ENCODE data around the gene ZNF256. TPM values are rescaled to one million over a fixed set of nuclear protein-coding genes. Genes with fewer than 3 reads are reported as not detected.

Gene ZNF256
- polyA plus RNA-seq, 1 donor (not counting 4 experiments of a cell fraction or from before 2014, with no cell fraction given): 5.3 TPM

DNA sequence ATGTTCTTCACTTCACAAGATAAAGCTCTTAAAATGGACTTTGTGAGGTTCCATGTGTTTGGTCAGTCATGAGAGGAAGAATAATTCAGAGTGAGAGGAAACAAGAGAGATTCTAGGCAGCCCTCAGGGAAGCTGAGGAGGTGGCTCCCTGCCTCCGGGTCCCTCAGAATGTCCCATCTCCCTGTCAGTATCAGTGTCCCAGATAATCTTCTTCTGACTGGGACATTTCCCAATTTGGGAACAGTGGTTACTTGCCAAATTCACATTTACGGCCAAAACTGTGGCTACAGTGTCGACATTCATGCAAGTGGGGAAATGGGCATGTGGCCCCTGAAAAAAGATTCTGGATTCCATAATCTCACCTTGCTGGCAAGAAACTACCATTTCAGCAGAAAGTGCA, 40.1 kb downstream of the ZNF256 start:
- TF ChIP-seq EZH2 (IDR thresholded peaks at IDR 0.05; ENCODE audit: low read length): no peak
- TF ChIP-seq, protein P1, sequence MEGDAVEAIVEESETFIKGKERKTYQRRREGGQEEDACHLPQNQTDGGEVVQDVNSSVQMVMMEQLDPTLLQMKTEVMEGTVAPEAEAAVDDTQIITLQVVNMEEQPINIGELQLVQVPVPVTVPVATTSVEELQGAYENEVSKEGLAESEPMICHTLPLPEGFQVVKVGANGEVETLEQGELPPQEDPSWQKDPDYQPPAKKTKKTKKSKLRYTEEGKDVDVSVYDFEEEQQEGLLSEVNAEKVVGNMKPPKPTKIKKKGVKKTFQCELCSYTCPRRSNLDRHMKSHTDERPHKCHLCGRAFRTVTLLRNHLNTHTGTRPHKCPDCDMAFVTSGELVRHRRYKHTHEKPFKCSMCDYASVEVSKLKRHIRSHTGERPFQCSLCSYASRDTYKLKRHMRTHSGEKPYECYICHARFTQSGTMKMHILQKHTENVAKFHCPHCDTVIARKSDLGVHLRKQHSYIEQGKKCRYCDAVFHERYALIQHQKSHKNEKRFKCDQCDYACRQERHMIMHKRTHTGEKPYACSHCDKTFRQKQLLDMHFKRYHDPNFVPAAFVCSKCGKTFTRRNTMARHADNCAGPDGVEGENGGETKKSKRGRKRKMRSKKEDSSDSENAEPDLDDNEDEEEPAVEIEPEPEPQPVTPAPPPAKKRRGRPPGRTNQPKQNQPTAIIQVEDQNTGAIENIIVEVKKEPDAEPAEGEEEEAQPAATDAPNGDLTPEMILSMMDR (optimal IDR thresholded peaks at IDR 0.05 in 1 of 3, IDR thresholded peaks at IDR 0.05 in 1 of 3, conservative IDR thresholded peaks at IDR 0.05 in 1 of 3; ENCODE audit: extremely low read depth in 1 of 3, insufficient read depth in 2 of 3, low read length in 3 of 3): no peak
- Histone ChIP-seq H3K9ac (ENCODE audit: control insufficient read depth, extremely low read depth, insufficient read depth, low read length) (no peak overlapping the region), H3K4me3 (ENCODE audit: control insufficient read depth in 2 of 3, extremely low read depth in 1 of 3, insufficient read depth in 2 of 3, low read depth in 1 of 3, low read length in 3 of 3) (no peak overlapping the region), H3K36me3 (ENCODE audit: control insufficient read depth in 2 of 2, extremely low read depth in 1 of 2, insufficient read depth in 2 of 2, low read length in 2 of 2) (peaks cover 0 to 6% of the 10 kb centered on the region in 2 experiments), H3K9me3 (ENCODE audit: control insufficient read depth, low read depth, low read length) (no peaks in the 10 kb centered on the region), H3K4me1 (ENCODE audit: control insufficient read depth, extremely low read depth, insufficient read depth, low read length) (no peaks in the 10 kb centered on the region), H3K9me1 (ENCODE audit: control insufficient read depth, extremely low read depth, insufficient read depth, low read length) (no peaks in the 10 kb centered on the region), H3K27ac (ENCODE audit: control insufficient read depth, insufficient read depth, low read length) (no peak overlapping the region), H2AFZ (ENCODE audit: control insufficient read depth, low read length) (no peak overlapping the region), H4K20me1 (ENCODE audit: control insufficient read depth, extremely low read depth, insufficient read depth, low read length) (no peaks in the 10 kb centered on the region), H3K79me2 (ENCODE audit: control insufficient read depth, insufficient read depth, low read length) (peaks cover 4% of the 10 kb centered on the region), H3K27me3 (ENCODE audit: control insufficient read depth, extremely low read depth, insufficient read depth, low read length) (no peaks in the 10 kb centered on the region), H3K4me2 (ENCODE audit: control insufficient read depth, extremely low read depth, insufficient read depth, low read depth, low read length) (no peak overlapping the region)
- dilution Hi-C loops (cut with MboI; ENCODE audit: extremely low pct_ligation_motif_present, low sequenced_read_pairs): no loop called here
- DNase-seq (ENCODE audit: low read depth, low spot score) (no peak), FAIRE-seq (no peak)

DNA sequence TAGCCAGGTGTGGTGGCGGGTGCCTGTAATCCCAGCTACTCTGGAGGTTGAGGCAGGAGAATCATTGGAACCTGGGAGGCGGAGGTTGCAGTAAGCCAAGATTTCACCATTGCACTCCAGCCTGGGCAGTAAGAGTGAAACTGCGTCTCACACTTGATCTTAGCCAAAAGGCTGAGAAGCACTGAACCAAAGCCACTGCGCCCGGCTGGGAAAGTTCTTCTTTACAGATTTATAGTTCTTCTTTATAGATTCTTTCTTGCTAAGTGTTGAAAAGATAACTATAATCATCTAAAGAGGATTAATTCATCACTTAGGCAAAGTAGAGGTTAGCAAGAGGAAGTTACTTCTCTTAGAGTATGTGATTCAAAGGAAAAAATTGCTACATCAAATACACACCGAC, 42.2 kb downstream of the ZNF256 start:
- Histone ChIP-seq H3K9me1 (ENCODE audit: control insufficient read depth, extremely low read depth, insufficient read depth, low read length) (no peaks in the 10 kb centered on the region), H3K4me2 (ENCODE audit: control insufficient read depth, extremely low read depth, insufficient read depth, low read depth, low read length) (no peak overlapping the region), H3K79me2 (ENCODE audit: control insufficient read depth, insufficient read depth, low read length) (no peaks in the 10 kb centered on the region), H3K4me3 (ENCODE audit: control insufficient read depth in 2 of 3, extremely low read depth in 1 of 3, insufficient read depth in 2 of 3, low read depth in 1 of 3, low read length in 3 of 3) (no peak overlapping the region), H3K9ac (ENCODE audit: control insufficient read depth, extremely low read depth, insufficient read depth, low read length) (no peak overlapping the region), H3K27me3 (ENCODE audit: control insufficient read depth, extremely low read depth, insufficient read depth, low read length) (no peaks in the 10 kb centered on the region), H3K36me3 (ENCODE audit: control insufficient read depth in 2 of 2, extremely low read depth in 1 of 2, insufficient read depth in 2 of 2, low read length in 2 of 2) (peaks cover 0 to 3% of the 10 kb centered on the region in 2 experiments), H3K4me1 (ENCODE audit: control insufficient read depth, extremely low read depth, insufficient read depth, low read length) (no peaks in the 10 kb centered on the region), H3K27ac (ENCODE audit: control insufficient read depth, insufficient read depth, low read length) (no peak overlapping the region), H2AFZ (ENCODE audit: control insufficient read depth, low read length) (no peak overlapping the region), H4K20me1 (ENCODE audit: control insufficient read depth, extremely low read depth, insufficient read depth, low read length) (no peaks in the 10 kb centered on the region), H3K9me3 (ENCODE audit: control insufficient read depth, low read depth, low read length) (no peaks in the 10 kb centered on the region)
- DNase-seq (ENCODE audit: low read depth, low spot score): no peak
- no peak for FAIRE-seq
- TF ChIP-seq, protein P1 (optimal IDR thresholded peaks at IDR 0.05 in 1 of 3, IDR thresholded peaks at IDR 0.05 in 1 of 3, conservative IDR thresholded peaks at IDR 0.05 in 1 of 3; ENCODE audit: extremely low read depth in 1 of 3, insufficient read depth in 2 of 3, low read length in 3 of 3): no peak
- TF ChIP-seq EZH2 (IDR thresholded peaks at IDR 0.05; ENCODE audit: low read length): no peak
- dilution Hi-C loops (cut with MboI; ENCODE audit: extremely low pct_ligation_motif_present, low sequenced_read_pairs): no loop called here
